Kidney (tissue), 14 donors: ENCODE measurements around the gene TSPAN32. TPM values are rescaled to one million over a fixed set of nuclear protein-coding genes. Genes with fewer than 3 reads are reported as not detected.

Source experiments
- DNase-seq, 5 donors: peaks; one replicate each; pipeline ENCODE4 v3.0.0-alpha.2; 2013 to 2020
- FAIRE-seq: peaks from 2 replicates; lab custom pipeline; 2012; peaks lifted over from hg19 to GRCh38; lab: Jason Lieb, UNC
- H3K27ac ChIP-seq, 2 donors: one replicate each; pipeline ENCODE4 v1.7.0; 2013; ENCODE audit warnings: low read depth in 2 of 2, low read length in 2 of 2, inconsistent platforms in 1 of 2
- H3K27me3 ChIP-seq: one replicate; pipeline ENCODE4 v1.7.1; 2013; ENCODE audit warnings: low read length, inconsistent platforms; ENCODE audit not compliant: control insufficient read depth, insufficient read depth
- H3K36me3 ChIP-seq, 3 donors: one replicate each; pipeline versions ENCODE4 v1.7.0 to v1.7.1; 2013; ENCODE audit warnings: low read length in 3 of 3, control low read depth in 1 of 3, inconsistent platforms in 1 of 3; ENCODE audit not compliant: insufficient read depth in 3 of 3, control insufficient read depth in 2 of 3
- H3K4me1 ChIP-seq, 3 donors: one replicate each; pipeline versions ENCODE4 v1.7.0 to v1.7.1; 2013; ENCODE audit warnings: low read length in 3 of 3, inconsistent platforms in 1 of 3, low read depth in 1 of 3; ENCODE audit not compliant: control insufficient read depth in 2 of 3, insufficient read depth in 2 of 3
- H3K4me3 ChIP-seq, 3 donors: one replicate each; pipeline versions ENCODE4 v1.7.0 to v1.8.1; 2013; ENCODE audit warnings: low read length in 3 of 3, control low read depth in 1 of 3, inconsistent platforms in 1 of 3
- H3K9ac ChIP-seq, 3 donors: one replicate each; pipeline versions ENCODE4 v1.7.0 to v1.7.1; 2013; ENCODE audit warnings: low read length in 3 of 3, control low read depth in 1 of 3, inconsistent platforms in 1 of 3
- H3K9me3 ChIP-seq, 3 donors: one replicate each; pipeline versions ENCODE4 v1.7.0 to v1.7.1; 2013; ENCODE audit warnings: low read length in 3 of 3, control low read depth in 1 of 3, inconsistent platforms in 1 of 3; ENCODE audit not compliant: control insufficient read depth in 2 of 3, insufficient read depth in 1 of 3
- CTCF ChIP-seq: IDR thresholded peaks from 3 replicates; pipeline ENCODE4 v1.5.1; 2012; ENCODE audit warnings: mild to moderate bottlenecking, moderate library complexity, borderline replicate concordance; ENCODE audit not compliant: insufficient read depth; ENCODE audit errors: extremely low read depth
- intact Hi-C: fragments of 100-400 bp; cut with DNase I; formaldehyde crosslinking; loops from one replicate; pipeline ENCODE4 v1.11.1; 2022
- polyA plus RNA-seq: library from polyadenylated mRNA; stranded (reverse); fragments of 350-450 nt; fragmentation: Illumina TruSeq; extraction: RNeasy Lipid Tissue Mini Kit (QIAGEN cat#74804); gene quantifications from one replicate; pipeline ENCODE4 v1.2.3, GENCODE V29; 2014; ENCODE audit warnings: low read depth, low replicate concordance; ENCODE audit not compliant: insufficient read depth
- total RNA-seq: library from RNA; stranded (reverse); fragmentation: NEBNext Ultra II Directional; extraction: Animal tissue kit (Norgen Biotek cat#: 25700); gene quantifications from one replicate; pipeline ENCODE4 v1.2.1, GENCODE V29; 2021
- donor health status: control.
- donor health status: control.
- donor health status: control.
- donor health status: control.
- donor health status: control.
- donor health status: DM: yes; HTN: yes; CAD: no.
- donor health status: Normal renal cell carcinoma (clear cell type).

TSPAN32 gene
- total and polyA plus RNA-seq, 2 donors from 2014 or later: 0.75 to 6.1 TPM

- H3K4me1 ChIP-seq: peaks cover 0 to 5% (median 3%) of the 10 kb centered on the region in 3 donors
- no peak for TF ChIP-seq CTCF
- H3K27me3 ChIP-seq: no peaks in the 10 kb centered on the region
- intact Hi-C loops: no loop called here
- peak in 2 of 5 donors; percentile 49 to 78 for DNase-seq
- no peak overlapping the region for H3K27ac ChIP-seq
- no peak overlapping the region for H3K4me3 ChIP-seq
- H3K9ac ChIP-seq: no peak overlapping the region
- H3K36me3 ChIP-seq: no peaks in the 10 kb centered on the region
- no peak for FAIRE-seq
- H3K9me3 ChIP-seq: no peaks in the 10 kb centered on the region
These were observed 14.6 kb downstream of the TSPAN32 start for GRCh38 chr11:2316169-2316962.

- TF ChIP-seq CTCF: no peak
- intact Hi-C loops: no loop called here
- H3K9me3 ChIP-seq: no peaks in the 10 kb centered on the region
- no peak overlapping the region for H3K4me3 ChIP-seq
- H3K4me1 ChIP-seq: peaks cover 0 to 5% (median 3%) of the 10 kb centered on the region in 3 donors
- DNase-seq: peak in 1 of 5 donors; percentile 49
- no peaks in the 10 kb centered on the region for H3K27me3 ChIP-seq
- no peaks in the 10 kb centered on the region for H3K36me3 ChIP-seq
- no peak overlapping the region for H3K9ac ChIP-seq
- no peak overlapping the region for H3K27ac ChIP-seq
- no peak for FAIRE-seq
These were observed 15.1 kb downstream of the TSPAN32 start for GRCh38 chr11:2316963-2317244.

- Histone ChIP-seq H3K27me3 (no peaks in the 10 kb centered on the region), H3K27ac (no peak overlapping the region), H3K4me3 (no peak overlapping the region), H3K9me3 (no peaks in the 10 kb centered on the region), H3K36me3 (no peaks in the 10 kb centered on the region), H3K9ac (no peak overlapping the region), H3K4me1 (peaks cover 0 to 5% (median 3%) of the 10 kb centered on the region in 3 donors)
- intact Hi-C loops: no loop called here
- DNase-seq: peak in 2 of 5 donors; percentile 23 to 53
- TF ChIP-seq CTCF: no peak
- FAIRE-seq: no peak
These were observed 15.7 kb downstream of the TSPAN32 start for GRCh38 chr11:2317354-2318050.
